ENCODE results near the gene ADGRB2.

DNA sequence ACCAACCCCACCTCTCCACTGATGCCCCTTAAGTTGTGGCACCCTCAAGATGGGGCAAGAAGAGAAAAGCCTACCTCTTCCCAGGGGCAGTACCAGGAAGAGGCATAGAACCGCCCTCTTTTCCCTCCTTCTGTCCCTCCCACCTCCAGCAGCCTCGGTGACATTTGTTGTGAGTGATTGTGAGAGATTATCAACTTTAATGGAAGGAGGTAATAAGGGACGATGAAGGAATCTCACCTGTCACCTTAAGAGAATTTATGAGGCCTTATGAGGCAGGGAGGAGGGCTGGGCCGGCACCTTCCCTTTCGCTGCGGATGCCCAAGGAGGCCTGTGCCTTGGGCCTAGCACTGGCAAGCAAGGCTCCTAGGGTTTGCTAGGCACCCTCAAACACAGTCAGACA, 1.4 kb upstream of the ADGRB2 start:
- TF ChIP-seq, protein P1, sequence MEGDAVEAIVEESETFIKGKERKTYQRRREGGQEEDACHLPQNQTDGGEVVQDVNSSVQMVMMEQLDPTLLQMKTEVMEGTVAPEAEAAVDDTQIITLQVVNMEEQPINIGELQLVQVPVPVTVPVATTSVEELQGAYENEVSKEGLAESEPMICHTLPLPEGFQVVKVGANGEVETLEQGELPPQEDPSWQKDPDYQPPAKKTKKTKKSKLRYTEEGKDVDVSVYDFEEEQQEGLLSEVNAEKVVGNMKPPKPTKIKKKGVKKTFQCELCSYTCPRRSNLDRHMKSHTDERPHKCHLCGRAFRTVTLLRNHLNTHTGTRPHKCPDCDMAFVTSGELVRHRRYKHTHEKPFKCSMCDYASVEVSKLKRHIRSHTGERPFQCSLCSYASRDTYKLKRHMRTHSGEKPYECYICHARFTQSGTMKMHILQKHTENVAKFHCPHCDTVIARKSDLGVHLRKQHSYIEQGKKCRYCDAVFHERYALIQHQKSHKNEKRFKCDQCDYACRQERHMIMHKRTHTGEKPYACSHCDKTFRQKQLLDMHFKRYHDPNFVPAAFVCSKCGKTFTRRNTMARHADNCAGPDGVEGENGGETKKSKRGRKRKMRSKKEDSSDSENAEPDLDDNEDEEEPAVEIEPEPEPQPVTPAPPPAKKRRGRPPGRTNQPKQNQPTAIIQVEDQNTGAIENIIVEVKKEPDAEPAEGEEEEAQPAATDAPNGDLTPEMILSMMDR (IDR thresholded peaks at IDR 0.05), result no peak
- TF ChIP-seq POLR2A (IDR thresholded peaks at IDR 0.05), result no peak

Data from sigmoid colon (tissue), 3 donors.